Type B pancreatic cell (in vitro differentiated cells): ENCODE measurements around the gene TNN. TPM values are rescaled to one million over a fixed set of nuclear protein-coding genes. Genes with fewer than 3 reads are reported as not detected.

Experiments used
- DNase-seq: peaks from one replicate; pipeline ENCODE4 v3.0.0; 2021; ENCODE audit warnings: mixed read lengths; ENCODE audit not compliant: unreplicated experiment; ENCODE audit errors: extremely low spot score
- H3K27ac Mint-ChIP-seq: 2 replicates; pipeline ENCODE4 v1.8.0; 2021; ENCODE audit warnings: mild to moderate bottlenecking, mixed read lengths
- H3K27me3 Mint-ChIP-seq: 2 replicates; pipeline ENCODE4 v1.8.0; 2021; ENCODE audit warnings: mixed read lengths
- H3K36me3 Mint-ChIP-seq: 2 replicates; pipeline ENCODE4 v1.8.0; 2021; ENCODE audit warnings: mixed read lengths
- H3K4me1 Mint-ChIP-seq: one replicate; pipeline ENCODE4 v1.8.0; 2021; ENCODE audit warnings: mixed read lengths; ENCODE audit not compliant: unreplicated experiment
- H3K4me3 Mint-ChIP-seq: 2 replicates; pipeline ENCODE4 v1.8.0; 2021; ENCODE audit warnings: mild to moderate bottlenecking, mixed read lengths
- H3K9me3 Mint-ChIP-seq: 2 replicates; pipeline ENCODE4 v1.8.0; 2021; ENCODE audit warnings: mixed read lengths
- CTCF ChIP-seq: fragments of 200-600 bp; sonication (generic); conservative IDR thresholded peaks from 2 replicates; pipeline ENCODE4 v1.5.0; 2021; ENCODE audit warnings: antibody characterized with exemption, mild to moderate bottlenecking
- total RNA-seq: library from RNA; stranded (reverse); gene quantifications from 2 replicates; pipeline ENCODE4 v1.2.1, GENCODE V29; 2021; ENCODE audit warnings: low replicate concordance

TNN gene
- total RNA-seq, 1 donor from 2014 or later: 5.0 TPM

- H3K36me3 Mint-ChIP-seq: peaks cover 3% of the 10 kb centered on the region
- DNase-seq: no peak
- H3K27ac Mint-ChIP-seq: no peak overlapping the region
- H3K4me3 Mint-ChIP-seq: no peak overlapping the region
- peaks cover 19% of the 10 kb centered on the region for H3K4me1 Mint-ChIP-seq
- no peaks in the 10 kb centered on the region for H3K9me3 Mint-ChIP-seq
- H3K27me3 Mint-ChIP-seq: peaks cover under 1% of the 10 kb centered on the region
- TF ChIP-seq CTCF: no peak
Observed at GRCh38 chr1:175173531-175173930, 105.9 kb downstream of the TNN start.

GRCh38 chr1:175174309-175175102, 106.9 kb downstream of the TNN start:
- Mint-ChIP-seq H3K36me3 (peaks cover 7% of the 10 kb centered on the region), H3K4me3 (no peak overlapping the region), H3K9me3 (no peaks in the 10 kb centered on the region), H3K4me1 (peaks cover 22% of the 10 kb centered on the region), H3K27ac (no peak overlapping the region), H3K27me3 (peaks cover 3% of the 10 kb centered on the region)
- DNase-seq: no peak
- TF ChIP-seq CTCF: no peak

GRCh38 chr1:175176246-175176645, 108.6 kb downstream of the TNN start:
- H3K27me3 Mint-ChIP-seq: peaks cover 5% of the 10 kb centered on the region
- H3K9me3 Mint-ChIP-seq: no peaks in the 10 kb centered on the region
- no peak overlapping the region for H3K4me3 Mint-ChIP-seq
- H3K27ac Mint-ChIP-seq: no peak overlapping the region
- peaks cover 20% of the 10 kb centered on the region for H3K4me1 Mint-ChIP-seq
- no peak for TF ChIP-seq CTCF
- no peak for DNase-seq
- H3K36me3 Mint-ChIP-seq: peaks cover 7% of the 10 kb centered on the region

- peak overlapping the region; percentile 44 for H3K27ac Mint-ChIP-seq
- peaks cover 7% of the 10 kb centered on the region for H3K36me3 Mint-ChIP-seq
- H3K9me3 Mint-ChIP-seq: no peaks in the 10 kb centered on the region
Observed at GRCh38 chr1:175178056-175178455, 110.4 kb downstream of the TNN start.

GRCh38 chr1:175178456-175178855, 110.8 kb downstream of the TNN start:
- H3K4me1 Mint-ChIP-seq: peaks cover 11% of the 10 kb centered on the region
- peaks cover 5% of the 10 kb centered on the region for H3K27me3 Mint-ChIP-seq
- peaks cover 7% of the 10 kb centered on the region for H3K36me3 Mint-ChIP-seq
- H3K4me3 Mint-ChIP-seq: no peak overlapping the region
- no peak for TF ChIP-seq CTCF
- no peak for DNase-seq
- H3K9me3 Mint-ChIP-seq: no peaks in the 10 kb centered on the region
- peak overlapping the region; percentile 44 for H3K27ac Mint-ChIP-seq

More at GRCh38 chr1:175178056-175178455, 110.4 kb downstream of the TNN start:
- Mint-ChIP-seq H3K4me1 (peaks cover 11% of the 10 kb centered on the region), H3K27me3 (peaks cover 5% of the 10 kb centered on the region), H3K4me3 (no peak overlapping the region)
- no peak for DNase-seq
- TF ChIP-seq CTCF: no peak
